Caco-2 (cell line): ENCODE data around the gene TIMP4. TPM values are rescaled to one million over a fixed set of nuclear protein-coding genes. Genes with fewer than 3 reads are reported as not detected.

ENCODE experiments used
- Bru-seq: library from RNA; stranded (reverse); fragments of 400-500 nt; gene quantifications from one replicate; lab custom pipeline; 2021; lab: Mats Ljungman, UMichigan
- BruChase-seq, 2 experiments: library from RNA; stranded (reverse); fragments of 400-500 nt; gene quantifications; one replicate each; lab custom pipeline; 2021; lab: Mats Ljungman, UMichigan
- BruUV-seq: library from RNA; stranded (reverse); fragments of 400-500 nt; replicated peaks from 2 replicates; lab custom pipeline; 2021; lab: Mats Ljungman, UMichigan
- CTCF ChIA-PET: fragments of 300-600 bp; sonication (Branson Sonifier 250); formaldehyde crosslinking; loops from one replicate; lab custom pipeline; 2022; ENCODE audit warnings: antibody characterized with exemption; lab: Charles Lee
- POLR2A ChIA-PET: fragments of 300-600 bp; sonication (Branson Sonifier 250); formaldehyde crosslinking; loops from one replicate; lab custom pipeline; 2022; ENCODE audit warnings: antibody characterized with exemption; lab: Charles Lee
- DNase-seq, 2 experiments: peaks; one replicate each; pipeline versions ENCODE4 v3.0.0 to v3.0.0-alpha.2; 2020 to 2022
- H3K27me3 ChIP-seq: replicated peaks from 2 replicates; pipeline ENCODE4 v1.6.0; 2011; ENCODE audit warnings: low read length; ENCODE audit not compliant: control insufficient read depth, insufficient read depth
- H3K36me3 ChIP-seq: 2 replicates; pipeline ENCODE4 v1.5.1; 2011; ENCODE audit warnings: low read length; ENCODE audit not compliant: control insufficient read depth, insufficient read depth
- H3K4me1 ChIP-seq: fragments of 250-450 bp; sonication (Bioruptor Pico); 2 replicates; pipeline ENCODE4 v1.5.1; 2020; ENCODE audit warnings: mild to moderate bottlenecking
- H3K4me3 ChIP-seq: 2 replicates; pipeline ENCODE4 v1.5.1; 2011; ENCODE audit warnings: low read depth, mild to moderate bottlenecking, control low read depth, low read length
- H3K9me3 ChIP-seq: fragments of 250-450 bp; sonication (Bioruptor Pico); 2 replicates; pipeline ENCODE4 v1.5.1; 2020; ENCODE audit warnings: mild to moderate bottlenecking, moderate library complexity
- H3K27ac Mint-ChIP-seq: one replicate; pipeline ENCODE4 v1.8.0; 2022; ENCODE audit warnings: mixed read lengths; ENCODE audit not compliant: unreplicated experiment
- H3K27me3 Mint-ChIP-seq: one replicate; pipeline ENCODE4 v1.8.0; 2022; ENCODE audit warnings: mixed read lengths; ENCODE audit not compliant: insufficient read depth, unreplicated experiment
- H3K36me3 Mint-ChIP-seq: one replicate; pipeline ENCODE4 v1.8.0; 2022; ENCODE audit warnings: mild to moderate bottlenecking, mixed read lengths; ENCODE audit not compliant: insufficient read depth, unreplicated experiment
- H3K4me1 Mint-ChIP-seq: one replicate; pipeline ENCODE4 v1.8.0; 2022; ENCODE audit warnings: low read depth, mixed read lengths; ENCODE audit not compliant: unreplicated experiment
- H3K4me3 Mint-ChIP-seq: one replicate; pipeline ENCODE4 v1.8.0; 2022; ENCODE audit warnings: mild to moderate bottlenecking, moderate library complexity, mixed read lengths; ENCODE audit not compliant: unreplicated experiment
- H3K9me3 Mint-ChIP-seq: one replicate; pipeline ENCODE4 v1.8.0; 2022; ENCODE audit warnings: mixed read lengths; ENCODE audit not compliant: unreplicated experiment
- intact Hi-C: fragments of 100-400 bp; cut with micrococcal nuclease; formaldehyde crosslinking; loops from one replicate; pipeline ENCODE4 v1.10.0; 2022; ENCODE audit not compliant: unreplicated experiment
- long read RNA-seq: library from polyadenylated mRNA; stranded (forward); transcript quantifications from one replicate; pipeline ENCODE4 v2.0.0, GENCODE V29; 2022
- total RNA-seq: library from RNA; stranded (reverse); gene quantifications from 2 replicates; pipeline ENCODE4 v1.2.3, GENCODE V29; 2022
- TF ChIP-seq, protein P1 (sequence below), 2 experiments: fragments of 200-600 bp in 1 of 2; IDR thresholded peaks; 1 replicate in 1 of 2; 2 replicates in 1 of 2; pipeline versions ENCODE4 v1.5.1 to v1.8.0; 2011 to 2022; ENCODE audit warnings: antibody characterized with exemption in 1 of 2, control low read depth in 1 of 2, inconsistent platforms in 1 of 2, low read depth in 1 of 2, low read length in 1 of 2, mild to moderate bottlenecking in 1 of 2, moderate library complexity in 1 of 2; ENCODE audit not compliant: insufficient read depth in 1 of 2, severe bottlenecking in 1 of 2, unreplicated experiment in 1 of 2

Gene TIMP4
- total RNA-seq (1.4 and 1.6 TPM in 2 replicates), Bru-seq, nascent RNA (percentile 29 among the genes with signal in this experiment), BruChase-seq, experiment 1, labeled RNA remaining after a 2-hour chase (percentile 25 among the genes with signal in this experiment), BruChase-seq, experiment 2, labeled RNA remaining after a 6-hour chase (percentile 39 among the genes with signal in this experiment)
- long read RNA-seq, partial matches to known transcripts = 0 of 4 reads
- long read RNA-seq, other reads (novel, unspliced or antisense) = 0 of 4 reads

DNA sequence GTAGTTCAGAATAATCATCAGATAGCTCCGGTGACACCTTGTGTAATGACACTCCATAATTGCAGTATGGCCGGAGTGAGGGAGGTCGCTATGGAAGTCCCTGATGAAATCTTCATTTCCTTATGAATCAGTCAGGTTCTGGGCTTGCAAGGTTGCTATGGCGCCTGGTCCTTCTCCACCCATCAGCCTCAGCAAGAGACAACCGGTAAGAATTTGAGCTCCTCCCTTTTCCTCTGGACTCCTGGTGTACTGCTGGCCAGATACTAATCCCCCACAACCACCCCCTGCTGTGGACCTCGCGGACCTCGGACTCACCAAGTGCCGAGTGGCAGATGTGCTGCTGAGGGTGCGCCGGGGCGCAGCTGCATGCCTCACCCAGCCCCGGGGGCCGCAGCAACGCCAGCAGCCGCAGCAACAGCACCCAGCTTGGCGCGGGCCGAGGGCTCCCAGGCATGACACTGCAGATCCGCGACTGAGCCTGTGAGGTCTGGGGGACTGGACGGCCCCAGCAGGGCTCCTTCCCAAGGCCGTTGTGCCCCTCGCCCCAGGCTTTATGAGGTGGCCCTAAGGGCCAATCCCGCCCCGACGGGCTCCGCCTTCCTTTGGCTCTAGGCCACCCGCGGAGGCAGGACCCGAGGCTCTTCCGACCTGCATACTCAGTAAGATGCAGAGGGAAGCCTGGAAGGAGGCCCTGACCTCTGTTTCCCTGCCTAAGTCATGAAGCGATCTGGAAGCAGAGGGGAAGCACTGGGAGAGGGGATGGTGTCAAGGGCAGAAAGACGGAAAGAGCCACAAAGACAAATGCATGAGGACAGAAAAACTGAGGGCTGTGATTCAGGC lies at the start of gene TIMP4:
TSS of gene TIMP4 (minus strand) at position 526 of the 840 bp plus-strand sequence. CDS start at position 454, 72 bp downstream.
- DNase-seq = peak; percentile 30 to 66
- TF ChIP-seq, protein P1, sequence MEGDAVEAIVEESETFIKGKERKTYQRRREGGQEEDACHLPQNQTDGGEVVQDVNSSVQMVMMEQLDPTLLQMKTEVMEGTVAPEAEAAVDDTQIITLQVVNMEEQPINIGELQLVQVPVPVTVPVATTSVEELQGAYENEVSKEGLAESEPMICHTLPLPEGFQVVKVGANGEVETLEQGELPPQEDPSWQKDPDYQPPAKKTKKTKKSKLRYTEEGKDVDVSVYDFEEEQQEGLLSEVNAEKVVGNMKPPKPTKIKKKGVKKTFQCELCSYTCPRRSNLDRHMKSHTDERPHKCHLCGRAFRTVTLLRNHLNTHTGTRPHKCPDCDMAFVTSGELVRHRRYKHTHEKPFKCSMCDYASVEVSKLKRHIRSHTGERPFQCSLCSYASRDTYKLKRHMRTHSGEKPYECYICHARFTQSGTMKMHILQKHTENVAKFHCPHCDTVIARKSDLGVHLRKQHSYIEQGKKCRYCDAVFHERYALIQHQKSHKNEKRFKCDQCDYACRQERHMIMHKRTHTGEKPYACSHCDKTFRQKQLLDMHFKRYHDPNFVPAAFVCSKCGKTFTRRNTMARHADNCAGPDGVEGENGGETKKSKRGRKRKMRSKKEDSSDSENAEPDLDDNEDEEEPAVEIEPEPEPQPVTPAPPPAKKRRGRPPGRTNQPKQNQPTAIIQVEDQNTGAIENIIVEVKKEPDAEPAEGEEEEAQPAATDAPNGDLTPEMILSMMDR (IDR thresholded peaks at IDR 0.05; ENCODE audit: insufficient read depth in 1 of 2, low read depth in 1 of 2, low read length in 1 of 2, severe bottlenecking in 1 of 2, unreplicated experiment in 1 of 2) = no peak
- no peaks in the 10 kb centered on the region for H3K27me3 Mint-ChIP-seq
- POLR2A ChIA-PET = no interaction called here
- intact Hi-C loops = no loop called here
- H3K36me3 Mint-ChIP-seq = no peaks in the 10 kb centered on the region
- H3K4me3 ChIP-seq = peak within 1 kb of the TSS; percentile 31
- peaks cover 13% of the 10 kb centered on the region for H3K4me1 ChIP-seq
- H3K9me3 ChIP-seq = no peaks in the 10 kb centered on the region
- H3K36me3 ChIP-seq = no peaks in the 10 kb centered on the region
- peak within 1 kb of the TSS; percentile 38 for H3K4me3 Mint-ChIP-seq
- BruUV-seq = no TSS peak
- peak within 1 kb of the TSS; percentile 5 for H3K27ac Mint-ChIP-seq
- no peaks in the 10 kb centered on the region for H3K9me3 Mint-ChIP-seq
- peaks cover 6% of the 10 kb centered on the region for H3K4me1 Mint-ChIP-seq
- CTCF ChIA-PET = no interaction called here
- H3K27me3 ChIP-seq = no peaks in the 10 kb centered on the region

DNA sequence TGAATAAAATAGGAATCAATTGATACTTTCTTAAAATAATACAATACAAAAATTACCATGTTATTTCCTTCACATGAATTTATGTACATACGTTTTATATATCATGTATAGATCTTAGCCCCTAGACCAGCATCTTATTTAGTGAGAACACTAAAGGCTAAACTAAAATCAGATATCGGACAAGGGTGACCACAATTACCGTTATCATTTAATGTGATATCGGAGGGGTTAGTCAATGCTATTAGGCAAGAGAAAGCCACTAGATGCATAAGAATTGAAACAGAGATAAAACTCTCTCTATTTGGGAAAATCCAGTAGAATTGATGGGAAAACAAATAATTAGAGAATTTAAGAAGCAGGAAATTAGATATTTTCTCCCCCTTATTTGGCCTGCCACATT lies 46.5 kb upstream of the TIMP4 start:
- intact Hi-C loops = no loop called here
- H3K36me3 ChIP-seq = no peaks in the 10 kb centered on the region
- ChIA-PET POLR2A (no interaction called here), CTCF (no interaction called here)
- Mint-ChIP-seq H3K4me3 (no peak overlapping the region), H3K4me1 (no peaks in the 10 kb centered on the region), H3K36me3 (no peaks in the 10 kb centered on the region), H3K9me3 (no peaks in the 10 kb centered on the region), H3K27me3 (no peaks in the 10 kb centered on the region), H3K27ac (no peak overlapping the region)
- no peaks in the 10 kb centered on the region for H3K9me3 ChIP-seq
- no peaks in the 10 kb centered on the region for H3K4me1 ChIP-seq
- no peaks in the 10 kb centered on the region for H3K27me3 ChIP-seq
- TF ChIP-seq, protein P1 (IDR thresholded peaks at IDR 0.05; ENCODE audit: insufficient read depth in 1 of 2, low read depth in 1 of 2, low read length in 1 of 2, severe bottlenecking in 1 of 2, unreplicated experiment in 1 of 2) = no peak
- H3K4me3 ChIP-seq = no peak overlapping the region
- no peak for DNase-seq
- BruUV-seq = no TSS peak

DNA sequence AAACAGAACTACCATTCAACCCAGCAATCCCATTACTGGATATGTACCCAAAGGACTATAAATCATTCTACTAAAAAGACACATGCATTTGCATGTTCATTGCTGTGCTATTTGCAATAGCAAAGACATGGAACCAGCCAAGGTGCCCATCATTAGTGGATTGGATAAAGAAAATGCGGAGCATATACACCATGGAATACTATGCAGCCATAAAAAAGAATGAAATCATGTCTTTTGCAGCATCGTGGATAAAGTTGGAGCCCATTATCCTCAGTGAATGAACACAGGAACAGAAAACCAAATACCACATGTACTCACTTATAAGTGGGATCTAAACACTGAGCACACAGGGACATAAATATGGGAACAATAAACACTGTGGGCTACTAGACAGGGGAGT lies 43.1 kb upstream of the TIMP4 start:
- no peaks in the 10 kb centered on the region for H3K4me1 Mint-ChIP-seq
- no peaks in the 10 kb centered on the region for H3K27me3 Mint-ChIP-seq
- Histone ChIP-seq H3K4me3 (no peak overlapping the region), H3K9me3 (no peaks in the 10 kb centered on the region), H3K27me3 (no peaks in the 10 kb centered on the region), H3K4me1 (peaks cover 7% of the 10 kb centered on the region; the same call in 1 of the 2 replicates), H3K36me3 (no peaks in the 10 kb centered on the region)
- H3K9me3 Mint-ChIP-seq = no peaks in the 10 kb centered on the region
- TF ChIP-seq, protein P1 (IDR thresholded peaks at IDR 0.05; ENCODE audit: insufficient read depth in 1 of 2, low read depth in 1 of 2, low read length in 1 of 2, severe bottlenecking in 1 of 2, unreplicated experiment in 1 of 2) = no peak
- H3K4me3 Mint-ChIP-seq = no peak overlapping the region
- CTCF ChIA-PET = no interaction called here
- no peaks in the 10 kb centered on the region for H3K36me3 Mint-ChIP-seq
- BruUV-seq = no TSS peak
- intact Hi-C loops = no loop called here
- POLR2A ChIA-PET = no interaction called here
- no peak for DNase-seq
- H3K27ac Mint-ChIP-seq = no peak overlapping the region
